ENCODE results near the gene HDAC8.
"Not testable (repeated sequence)": the region's sequence is repeated elsewhere in the genome, so short reads cannot be mapped to it uniquely, and the experiment has no call there.

HDAC8 gene

DNA sequence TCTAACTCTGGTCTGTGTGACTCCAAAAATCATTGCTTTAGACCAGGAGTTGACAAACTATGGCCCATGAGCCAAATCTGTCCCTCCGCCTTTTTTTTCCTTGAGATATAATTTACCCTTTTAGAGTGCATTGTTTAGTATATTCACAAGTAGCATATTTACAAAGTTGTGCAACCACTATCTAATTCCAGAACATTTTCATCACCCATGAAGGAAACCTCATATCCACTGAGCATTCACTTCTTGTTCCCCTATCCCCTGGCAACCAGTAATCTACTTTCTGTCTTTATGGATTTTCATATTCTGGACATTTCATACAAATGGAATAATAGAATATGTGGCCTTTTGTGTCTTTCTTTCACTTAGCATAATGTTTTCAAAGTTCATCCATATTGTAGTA lies 199.5 kb downstream of the HDAC8 start:
- DNase-seq (ENCODE audit: low spot score) = no peak

- no peak for DNase-seq (ENCODE audit: low spot score)
Measured at GRCh38 chrX:72372735-72373134, 199.9 kb downstream of the HDAC8 start.

DNA sequence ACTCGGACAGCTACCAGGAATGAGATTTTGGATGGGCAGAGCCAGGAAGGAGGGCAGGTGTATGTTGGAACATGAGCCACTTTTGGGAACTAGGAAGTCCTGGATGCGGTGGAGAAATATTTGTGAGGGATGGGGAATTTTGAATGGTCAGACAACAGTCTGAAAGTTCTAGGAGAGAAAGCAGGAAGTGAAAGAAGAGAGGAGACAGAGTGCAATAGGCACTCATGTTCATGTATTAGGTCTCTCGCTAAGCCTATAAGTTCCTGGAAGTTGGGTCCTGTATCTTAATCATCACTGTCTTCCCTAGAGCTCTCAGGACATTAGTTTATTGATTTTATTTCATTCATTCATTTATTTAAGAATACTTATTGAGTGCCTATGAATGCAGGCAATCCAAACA lies 201.2 kb downstream of the HDAC8 start:
- DNase-seq (ENCODE audit: low spot score) = no peak

GRCh38 chrX:72368796-72369195 lies 203.8 kb downstream of the HDAC8 start:
- DNase-seq (ENCODE audit: low spot score) = no peak

- no peak for DNase-seq (ENCODE audit: low spot score)
Measured at GRCh38 chrX:72367516-72367915, 205.1 kb downstream of the HDAC8 start.

GRCh38 chrX:72366701-72367454 lies 205.8 kb downstream of the HDAC8 start:
- no peak for DNase-seq (ENCODE audit: low spot score)

DNA sequence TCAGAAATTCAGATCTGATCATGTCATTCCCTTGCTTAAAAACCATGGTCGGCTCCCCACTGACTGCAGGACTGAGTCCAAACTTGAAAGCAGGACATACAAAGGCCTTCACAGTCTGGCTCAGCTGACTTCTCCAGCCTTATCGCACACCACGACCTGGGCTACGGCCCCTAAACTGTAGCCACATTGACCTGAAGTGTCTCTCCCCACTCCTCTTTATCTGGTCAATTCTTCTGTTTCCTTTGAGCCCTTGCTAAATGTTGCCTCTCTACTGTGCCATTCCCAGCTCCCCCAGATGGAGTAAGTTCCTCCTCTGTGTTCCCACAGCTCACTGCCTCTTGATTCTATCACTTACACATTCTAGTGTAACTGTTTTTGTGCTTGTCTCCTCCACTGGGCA lies 206.5 kb downstream of the HDAC8 start:
- no peak for DNase-seq (ENCODE audit: low spot score)

- no peak for DNase-seq (ENCODE audit: low spot score)
Measured at GRCh38 chrX:72365126-72365525, 207.5 kb downstream of the HDAC8 start.

DNA sequence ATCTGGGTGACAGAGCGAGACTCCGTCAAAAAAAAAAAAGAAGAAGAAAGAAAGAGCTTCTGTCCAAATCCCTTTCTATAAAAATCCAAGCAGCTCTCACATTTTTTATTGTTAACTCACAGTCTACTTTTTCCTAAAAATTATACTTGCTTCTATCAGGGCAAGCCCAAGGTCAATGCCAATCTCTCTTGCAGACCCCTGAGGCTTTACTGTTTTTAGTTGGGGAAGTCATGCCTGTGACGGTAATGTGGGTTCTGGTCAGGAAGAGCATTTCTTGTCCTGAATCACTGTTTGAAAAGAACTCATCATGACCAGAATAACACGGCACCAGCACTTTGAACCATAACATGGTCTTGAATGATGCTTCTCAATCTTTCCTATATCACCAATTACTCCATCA lies 212.3 kb downstream of the HDAC8 start:
- no peak for DNase-seq (ENCODE audit: low spot score)

- no peak for DNase-seq (ENCODE audit: low spot score)
Measured at GRCh38 chrX:72358313-72358712, 214.3 kb downstream of the HDAC8 start.

- DNase-seq (ENCODE audit: low spot score) = no peak
Measured at GRCh38 chrX:72352786-72353185, 219.9 kb downstream of the HDAC8 start.

GRCh38 chrX:72351606-72352334 lies 220.9 kb downstream of the HDAC8 start:
- no peak for DNase-seq (ENCODE audit: low spot score)

GRCh38 chrX:72349190-72349589 lies 223.5 kb downstream of the HDAC8 start:
- no peak for DNase-seq (ENCODE audit: low spot score)

DNA sequence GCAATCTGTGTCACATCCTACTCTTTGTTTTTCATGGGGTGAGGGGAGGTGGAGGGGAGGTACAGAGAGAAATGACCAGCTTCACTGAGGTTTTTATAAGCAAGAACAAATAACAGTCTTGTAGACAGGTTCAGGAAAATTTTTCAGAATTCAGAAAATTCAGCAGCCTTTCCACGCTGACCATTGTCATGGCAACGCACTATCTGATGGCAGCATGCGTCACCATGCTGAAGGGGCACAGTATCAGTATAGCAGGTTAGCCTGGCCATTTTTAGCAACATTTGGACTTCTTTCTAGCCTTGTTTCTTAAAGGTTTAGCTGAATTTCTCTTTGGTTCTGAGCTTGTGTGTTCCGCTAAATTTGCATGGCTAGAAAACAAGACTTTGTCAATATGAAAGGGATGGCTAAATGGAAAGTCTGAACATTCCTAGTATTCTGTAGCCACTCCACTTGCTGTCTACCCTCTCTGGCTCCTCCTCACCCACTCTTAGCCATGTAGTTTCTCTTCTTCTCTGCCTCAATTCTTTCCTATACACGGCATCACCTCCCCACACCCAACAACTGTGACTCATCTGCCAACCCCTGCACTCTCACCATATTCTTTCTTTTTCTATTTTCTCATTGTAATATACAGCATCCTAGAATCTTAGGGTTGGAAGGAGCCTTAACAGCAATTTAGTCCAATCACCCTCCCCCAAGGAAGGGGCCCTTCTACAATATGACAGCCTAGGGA lies 224.2 kb downstream of the HDAC8 start:
- no peak for DNase-seq (ENCODE audit: low spot score)

- no peak for DNase-seq (ENCODE audit: low spot score)
Measured at GRCh38 chrX:72347366-72347765, 225.3 kb downstream of the HDAC8 start.

- DNase-seq (ENCODE audit: low spot score) = no peak
Measured at GRCh38 chrX:72346302-72346949, 226.2 kb downstream of the HDAC8 start.

GRCh38 chrX:72340626-72341025 lies 232.0 kb downstream of the HDAC8 start:
- no peak for DNase-seq (ENCODE audit: low spot score)

DNA sequence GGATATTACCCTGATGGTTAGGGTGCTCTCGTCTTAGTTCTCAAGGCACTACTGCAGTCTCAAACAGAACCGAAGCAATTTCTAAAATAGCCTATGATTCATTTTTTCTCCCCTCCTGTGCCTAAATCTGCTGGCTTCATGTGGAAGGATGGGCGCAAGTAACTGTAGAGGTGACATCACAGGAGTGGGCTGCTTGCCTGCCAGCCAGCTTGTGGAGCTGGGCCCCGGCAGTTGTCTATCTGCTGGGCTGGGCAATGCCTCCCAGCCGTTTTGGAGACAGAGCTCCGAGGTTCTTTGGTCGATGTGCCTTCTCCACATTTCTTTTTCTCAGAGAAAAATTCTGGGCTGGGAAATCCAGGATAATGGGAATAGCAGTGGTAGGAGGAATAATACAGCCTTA lies 232.6 kb downstream of the HDAC8 start:
- DNase-seq (ENCODE audit: low spot score) = no peak

- DNase-seq (ENCODE audit: low spot score) = no peak
Measured at GRCh38 chrX:72330131-72330530, 242.5 kb downstream of the HDAC8 start.

GRCh38 chrX:72326605-72327300 lies 245.9 kb downstream of the HDAC8 start:
- no peak for DNase-seq (ENCODE audit: low spot score)

DNA sequence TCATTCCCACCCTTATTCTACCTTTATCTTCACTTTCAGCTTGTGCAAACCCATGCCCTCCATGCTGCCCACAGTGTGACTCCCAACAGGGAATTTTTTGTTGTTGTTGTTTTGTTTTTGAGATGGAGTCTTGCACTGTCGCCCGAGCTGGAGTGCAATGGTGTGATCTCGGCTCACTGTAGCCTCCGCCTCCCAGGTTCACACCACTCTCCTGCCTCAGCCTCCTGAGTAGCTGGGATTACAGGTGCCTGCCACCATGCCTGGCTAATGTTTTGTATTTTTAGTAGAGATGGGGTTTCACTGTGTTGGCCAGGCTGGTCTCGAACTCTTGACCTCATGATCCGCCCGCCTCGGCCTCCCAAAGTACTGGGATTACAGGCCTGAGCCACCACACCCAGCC lies 253.0 kb downstream of the HDAC8 start:
- DNase-seq (ENCODE audit: low spot score) = not testable (repeated sequence)

GRCh38 chrX:72317139-72317538 lies 255.5 kb downstream of the HDAC8 start:
- DNase-seq (ENCODE audit: low spot score) = no peak
